CD4-positive, alpha-beta T cell treated with Interleukin-6 at 100 ng/mL for 8 hours (primary cell): ENCODE measurements around the gene POLR3F.
"Not testable (repeated sequence)": the region's sequence is repeated elsewhere in the genome, so short reads cannot be mapped to it uniquely, and the experiment has no call there.

Source experiments
- DNase-seq: peaks from one replicate; pipeline ENCODE4 v3.0.0-alpha.2; 2020; ENCODE audit warnings: mixed read lengths, low spot score

Gene POLR3F

DNA sequence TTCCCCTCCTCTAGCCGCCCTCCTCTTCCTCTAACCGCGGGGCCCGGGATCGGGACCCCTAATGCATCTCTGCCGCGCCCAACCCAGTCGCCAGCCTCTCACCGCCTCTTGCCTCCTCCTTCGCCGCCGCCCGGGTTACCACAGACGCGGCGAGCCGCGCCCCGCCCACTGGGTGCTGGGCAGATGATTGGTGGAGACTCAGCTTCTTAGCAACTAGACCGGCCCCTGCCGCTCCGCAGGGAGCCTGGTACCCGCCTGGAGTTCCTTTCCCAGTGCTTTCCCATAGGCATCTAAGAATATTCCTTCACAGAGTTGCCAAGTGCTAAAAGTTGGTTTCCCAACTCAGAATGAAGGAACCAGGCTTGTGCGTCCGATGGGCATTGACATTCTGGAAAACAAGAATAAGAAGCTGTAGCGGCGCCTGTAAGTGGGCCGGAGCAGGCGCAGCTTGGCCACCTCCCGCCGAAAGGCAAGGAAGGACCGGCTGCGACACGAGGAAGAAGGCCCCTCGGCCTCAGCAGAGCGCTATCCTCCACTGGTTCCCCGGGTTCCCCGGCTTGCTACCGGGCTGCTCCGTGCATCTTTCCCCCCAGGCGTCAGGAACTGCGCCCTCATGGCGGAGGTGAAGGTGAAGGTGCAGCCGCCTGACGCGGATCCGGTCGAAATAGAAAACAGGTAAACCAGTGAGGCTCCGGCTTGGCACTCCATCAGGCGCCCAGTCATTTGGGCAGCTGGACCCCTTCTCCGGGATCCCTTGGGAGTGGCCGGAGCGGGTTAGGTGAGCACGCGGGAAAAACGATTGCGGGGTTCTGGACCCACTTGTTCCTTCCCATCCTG is at the start of gene POLR3F, which contains the start of gene DZANK1:
Gene POLR3F, plus strand, starts transcription at position 497 of the 837 bp plus-strand sequence. Its CDS starts 117 bp downstream, at position 614.
Gene DZANK1, minus strand, starts transcription at position 137 of the 837 bp plus-strand sequence. CDS start 1,672 bp downstream, outside the sequence.
- peak; percentile 93 for DNase-seq

- no peak for DNase-seq
Measured at GRCh38 chr20:18421608-18422007, 45.6 kb upstream of the POLR3F start.

DNA sequence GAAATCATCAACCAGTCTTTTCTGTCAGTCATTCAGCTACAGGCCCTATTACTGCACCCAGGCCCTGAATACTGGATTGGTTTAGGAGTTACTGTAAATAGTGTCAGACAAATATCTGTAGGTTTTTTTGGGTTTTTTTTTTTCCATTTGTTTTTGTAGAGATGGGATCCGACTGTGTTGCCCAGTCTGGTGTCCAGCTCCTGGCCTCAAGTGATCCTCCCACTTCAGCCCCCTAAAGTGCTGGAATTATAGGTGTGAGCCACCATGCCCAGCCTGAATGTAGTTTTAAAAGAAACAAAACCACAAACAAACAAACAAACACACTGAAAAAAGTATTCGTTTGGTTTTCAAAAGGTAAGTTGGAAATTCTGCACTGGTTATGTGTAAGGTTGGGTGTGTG is 40.0 kb upstream of the POLR3F start:
- no peak for DNase-seq

DNA sequence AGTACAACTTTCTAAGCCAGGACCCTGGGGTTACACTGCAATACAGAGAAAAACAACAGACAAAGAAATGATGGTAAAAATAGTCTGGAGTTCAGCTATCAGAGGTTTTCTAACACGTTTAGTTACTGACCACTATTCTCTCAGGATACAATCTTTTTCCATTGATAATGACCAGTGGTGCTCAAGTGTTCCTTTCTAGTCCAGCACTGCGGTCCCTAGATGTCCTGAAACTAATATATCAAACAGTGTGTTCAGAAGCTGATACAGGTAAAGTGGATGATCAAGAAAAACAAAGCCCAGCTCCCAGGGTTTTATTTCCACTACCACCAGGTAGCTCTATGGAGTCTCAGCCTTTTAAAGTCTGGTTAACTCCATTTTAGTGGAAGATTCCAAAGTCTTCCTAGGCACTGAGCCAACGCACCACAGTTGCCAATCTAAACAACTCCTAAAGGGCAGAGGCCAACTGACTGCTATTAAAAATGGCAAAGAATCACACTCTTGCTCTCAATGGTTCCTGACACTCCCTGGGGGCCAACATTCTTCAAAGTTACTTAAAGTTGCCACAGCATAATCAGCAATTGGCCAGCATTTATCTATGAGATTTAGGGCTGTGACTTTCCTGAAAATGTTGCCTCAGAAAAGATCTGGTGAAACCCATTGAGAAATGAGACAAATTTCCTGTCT is 38.6 kb upstream of the POLR3F start:
- DNase-seq, result no peak

- no peak for DNase-seq
Measured at GRCh38 chr20:18430172-18430826, 36.9 kb upstream of the POLR3F start.

DNA sequence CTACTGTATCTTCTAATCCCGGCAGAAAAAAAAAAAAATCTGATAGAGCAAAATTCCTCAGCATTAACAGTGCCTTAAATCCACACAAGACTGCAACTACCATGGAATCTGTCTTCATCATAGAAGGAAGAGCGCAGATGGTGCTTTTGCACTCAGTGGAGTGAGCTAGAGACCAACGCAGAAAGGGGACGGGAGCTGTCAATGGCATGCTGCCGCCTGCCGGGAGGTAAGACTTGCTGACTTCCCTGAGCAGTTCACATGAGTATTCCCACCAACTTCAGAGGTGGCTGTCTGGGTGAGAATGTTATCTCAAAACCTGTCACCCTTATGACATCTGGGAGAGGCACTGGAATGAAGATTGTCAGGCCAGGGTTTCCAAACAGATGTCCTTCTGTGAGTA is 36.0 kb upstream of the POLR3F start:
- no peak for DNase-seq

DNA sequence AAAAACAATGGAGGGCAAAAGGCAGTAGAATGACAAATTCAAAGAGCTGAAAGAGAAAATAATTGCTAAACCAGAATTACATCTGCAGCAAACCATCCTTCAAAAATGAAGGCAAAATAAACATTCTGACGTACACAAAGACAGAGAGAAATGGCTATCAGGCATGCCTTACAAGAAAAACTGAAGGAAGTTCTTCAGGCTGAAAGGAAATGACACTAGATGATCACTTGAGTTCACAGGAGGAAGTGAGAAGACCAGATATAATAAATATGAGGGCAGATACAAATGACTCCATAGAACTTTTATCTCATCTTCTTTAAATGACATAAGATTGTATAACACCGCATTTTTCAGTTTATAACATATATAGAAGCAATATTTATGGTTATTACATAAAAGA is 30.3 kb upstream of the POLR3F start:
- DNase-seq, result no peak

DNA sequence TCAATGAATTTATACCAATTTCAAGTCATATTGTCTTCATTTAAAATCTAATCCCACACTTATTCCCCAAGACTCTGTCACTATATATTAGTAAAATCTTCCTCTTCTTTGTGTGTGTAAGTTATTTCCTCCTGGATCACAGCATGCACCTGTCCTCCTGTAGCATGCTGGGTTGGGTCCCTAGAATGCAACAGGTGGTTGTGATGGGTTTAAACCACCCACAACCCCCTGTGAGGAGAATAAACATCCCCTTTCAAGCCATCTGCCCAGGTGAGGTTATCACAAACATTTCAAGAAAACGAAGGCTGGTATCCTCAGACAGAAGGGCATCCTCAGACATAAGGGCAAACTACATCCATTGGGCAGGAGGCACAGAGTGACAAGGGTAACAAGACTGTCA is 26.8 kb upstream of the POLR3F start:
- no peak for DNase-seq

DNA sequence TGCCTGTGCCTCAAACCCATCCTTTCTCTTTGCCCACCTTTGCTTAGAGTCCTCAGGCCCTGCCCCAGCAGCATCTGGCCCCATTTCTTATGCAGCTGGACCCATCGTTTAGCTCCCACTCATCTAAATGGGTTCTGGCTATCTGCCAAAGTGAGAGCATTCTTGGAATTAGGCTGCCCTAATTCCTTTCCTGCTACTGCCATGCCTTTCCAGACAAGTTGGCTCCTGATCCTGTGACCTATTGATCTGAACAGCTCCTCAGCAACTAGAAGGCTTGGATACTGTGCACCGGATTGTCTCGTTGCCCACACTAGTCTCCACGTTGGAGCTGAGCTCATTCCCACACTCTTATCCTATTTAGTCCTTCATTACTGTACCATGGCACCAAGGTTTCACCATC is 23.3 kb upstream of the POLR3F start:
- DNase-seq, result no peak

- no peak for DNase-seq
Measured at GRCh38 chr20:18456600-18456999, 10.6 kb upstream of the POLR3F start.

DNA sequence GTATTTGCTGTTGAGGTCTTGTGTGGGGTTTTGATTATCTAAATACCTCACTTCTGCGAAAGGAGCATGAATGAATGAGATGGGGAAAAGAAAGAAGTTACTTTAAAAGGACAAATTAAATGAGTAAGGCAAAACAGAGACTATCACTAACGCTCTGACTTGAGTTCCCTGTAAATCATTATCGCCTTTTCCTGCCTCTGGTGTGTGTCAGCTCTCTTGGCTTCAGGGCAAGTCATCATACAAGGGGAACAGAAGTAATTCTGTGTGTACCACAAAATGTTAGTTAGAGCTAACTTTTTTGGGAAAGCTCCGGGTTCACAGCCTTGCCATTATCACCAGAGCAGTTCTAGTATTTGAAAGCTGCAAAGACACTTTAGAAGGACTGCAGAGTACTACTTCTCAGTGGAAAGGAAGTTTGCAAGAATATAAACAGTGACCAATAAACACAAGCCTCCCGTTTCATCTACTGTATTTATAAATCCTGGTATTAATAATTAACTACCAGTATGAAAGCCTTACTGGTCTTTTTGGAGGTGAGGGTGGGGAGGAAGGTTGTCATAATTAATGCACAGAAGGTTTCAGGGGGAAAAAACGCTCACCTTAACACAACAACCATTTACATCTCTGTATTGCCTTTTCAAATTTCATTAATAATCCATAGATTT is 1.5 kb upstream of the POLR3F start:
- no peak for DNase-seq

GRCh38 chr20:18466574-18466893 is 656 bp upstream of the POLR3F start:
- DNase-seq, result no peak

DNA sequence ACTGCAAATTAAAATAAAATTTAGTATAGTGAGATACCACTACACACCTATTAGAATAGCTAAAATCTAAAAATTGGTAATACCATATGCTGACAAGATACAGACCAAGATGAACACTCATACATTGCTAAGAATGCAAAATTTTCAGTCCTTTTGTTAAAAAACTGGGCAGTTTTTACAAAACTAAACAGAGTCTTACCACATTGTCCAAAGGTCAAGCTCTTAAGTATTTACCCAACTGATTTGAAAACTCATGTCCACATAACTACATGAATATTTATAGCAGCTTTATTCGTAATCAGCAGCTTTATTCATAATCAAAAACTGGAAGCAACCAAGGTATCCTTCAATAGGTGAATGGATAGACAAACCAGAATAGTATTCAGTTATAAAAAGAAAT is 10.0 kb downstream of the POLR3F start:
- DNase-seq, result no peak

- DNase-seq, result no peak
Measured at GRCh38 chr20:18477821-18478220, 10.6 kb downstream of the POLR3F start.

DNA sequence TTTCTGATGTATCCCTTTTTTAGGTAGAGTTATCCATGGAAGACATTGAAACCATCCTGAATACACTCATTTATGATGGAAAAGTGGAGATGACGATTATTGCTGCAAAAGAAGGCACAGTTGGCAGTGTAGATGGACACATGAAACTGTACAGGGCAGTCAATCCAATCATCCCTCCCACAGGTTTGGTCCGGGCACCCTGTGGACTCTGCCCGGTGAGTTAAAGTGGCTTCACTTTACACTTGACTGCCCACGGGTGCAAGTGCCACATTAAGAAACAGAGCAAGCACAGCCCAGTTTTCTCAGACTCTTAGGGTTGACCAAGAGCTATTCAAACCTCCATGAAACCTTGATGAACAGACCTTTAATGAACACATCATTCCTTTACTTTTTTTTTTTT is 14.4 kb downstream of the POLR3F start:
- no peak for DNase-seq

DNA sequence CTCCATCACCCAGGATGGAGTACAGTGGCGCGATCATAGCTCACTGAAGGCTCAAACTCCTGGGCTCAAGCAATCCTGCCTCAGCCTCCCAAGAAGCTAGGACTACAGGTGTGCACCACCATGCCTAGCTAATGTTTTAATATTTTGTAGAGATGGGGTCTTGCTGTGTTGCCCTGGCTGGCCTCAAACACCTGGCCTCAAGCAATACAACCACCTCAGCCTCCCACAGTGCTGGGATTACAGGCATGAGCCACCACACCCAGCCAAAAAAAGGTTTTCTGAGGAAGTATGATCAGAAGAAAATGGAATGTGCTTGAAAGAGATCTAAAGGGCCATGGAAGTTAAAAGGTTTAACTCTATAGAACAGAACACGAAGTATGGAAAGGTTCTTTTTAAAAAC is 21.1 kb downstream of the POLR3F start:
- DNase-seq, result no peak

- DNase-seq, result no peak
Measured at GRCh38 chr20:18496042-18496441, 28.9 kb downstream of the POLR3F start.

GRCh38 chr20:18496740-18497592 is 29.8 kb downstream of the POLR3F start, which contains the start of gene RBBP9:
Gene RBBP9, minus strand, starts transcription at chr20:18497225. Its CDS starts 58 bp downstream, at chr20:18497167.
- peak; percentile 73 for DNase-seq

DNA sequence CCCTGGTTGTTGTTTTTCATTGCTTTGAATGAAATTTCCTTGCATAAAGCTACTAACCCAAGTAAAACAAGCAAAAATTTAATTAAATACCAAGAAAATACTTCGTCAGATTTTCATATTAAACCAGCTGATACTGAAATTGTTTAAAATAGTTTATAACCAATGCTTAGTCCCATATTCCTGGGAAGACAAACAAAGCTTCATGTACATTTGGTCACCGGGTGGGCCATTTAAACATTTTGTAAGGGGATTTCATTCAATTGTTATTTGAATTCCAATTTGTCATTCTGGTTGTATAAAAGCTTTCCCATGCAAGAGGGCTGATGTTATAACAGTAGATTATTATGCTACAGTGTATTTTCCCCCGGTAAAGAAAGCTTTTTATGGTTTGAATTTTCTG is 30.4 kb downstream of the POLR3F start:
- DNase-seq, result no peak

DNA sequence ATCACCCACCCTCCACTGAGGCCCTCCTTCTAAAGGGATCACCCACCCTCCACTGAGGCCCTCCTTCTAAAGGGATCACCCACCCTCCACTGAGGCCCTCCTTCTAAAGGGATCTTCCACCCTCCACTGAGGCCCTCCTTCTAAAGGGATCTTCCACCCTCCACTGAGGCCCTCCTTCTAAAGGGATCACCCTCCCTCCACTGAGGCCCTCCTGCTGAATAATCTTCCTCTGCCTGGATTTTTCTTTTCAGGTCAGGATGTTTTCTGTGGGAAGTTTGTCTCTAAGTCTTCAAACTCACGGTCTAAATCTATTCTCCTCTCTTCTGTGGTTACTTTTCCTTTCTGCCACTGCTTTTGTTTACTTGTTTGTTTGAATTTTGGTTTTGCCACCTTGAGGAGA is 34.5 kb downstream of the POLR3F start:
- not testable (repeated sequence) for DNase-seq

DNA sequence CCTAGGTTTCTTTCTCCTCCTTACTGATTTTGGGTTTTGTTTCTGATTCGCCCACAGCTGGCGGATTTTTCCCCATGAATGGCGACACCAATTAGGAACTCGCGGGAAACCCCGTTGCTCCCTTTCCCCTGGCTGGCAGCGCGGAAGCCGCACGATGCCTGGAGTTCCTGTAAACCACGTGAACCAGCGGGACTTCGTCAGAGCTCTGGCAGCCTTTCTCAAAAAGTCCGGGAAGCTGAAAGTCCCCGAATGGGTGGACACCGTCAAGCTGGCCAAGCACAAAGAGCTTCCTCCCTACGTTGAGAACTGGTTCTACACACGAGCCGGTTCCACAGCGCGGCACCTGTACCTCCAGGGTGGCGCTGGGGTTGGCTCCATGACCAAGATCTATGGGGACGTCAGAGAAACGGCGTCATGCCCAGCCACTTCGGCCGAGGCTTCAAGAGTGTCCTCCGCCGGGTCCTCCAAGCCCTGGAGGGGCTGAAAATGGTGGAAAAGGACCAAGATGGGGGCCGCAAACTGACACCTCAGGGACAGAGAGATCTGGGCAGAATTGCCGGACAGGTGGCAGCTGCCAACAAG is 37.4 kb downstream of the POLR3F start:
- no peak for DNase-seq
